Muscle of back (tissue), 11 donors: ENCODE data around the gene GSN. TPM values are rescaled to one million over a fixed set of nuclear protein-coding genes. Genes with fewer than 3 reads are reported as not detected.

Source experiments
- DNase-seq, 3 donors: peaks; one replicate each; pipeline versions ENCODE4 v3.0.0 to v3.0.0-alpha.2; 2013
- polyA plus RNA-seq, 10 donors: library from polyadenylated mRNA; unstranded; fragments of 120-200 nt; gene quantifications; one replicate each; pipeline ENCODE4 v1.2.1, GENCODE V29; 2013; ENCODE audit not compliant: insufficient read length in 10 of 10

The GSN gene
- polyA plus RNA-seq, 10 donors, result 212 to 476 (median 288) TPM

- DNase-seq, result no peak
These were observed 50.8 kb downstream of the GSN start for GRCh38 chr9:121318631-121319382.

GRCh38 chr9:121319383-121319780 is 51.4 kb downstream of the GSN start:
- DNase-seq, result no peak

GRCh38 chr9:121321016-121321503 is 53.1 kb downstream of the GSN start:
- no peak for DNase-seq

GRCh38 chr9:121322037-121322736 is 54.2 kb downstream of the GSN start:
- peak in 1 of 3 donors; percentile 73 for DNase-seq

GRCh38 chr9:121322737-121323448 is 54.9 kb downstream of the GSN start:
- no peak for DNase-seq

- no peak for DNase-seq
These were observed 55.6 kb downstream of the GSN start for GRCh38 chr9:121323449-121324151.

GRCh38 chr9:121324316-121324715 is 56.4 kb downstream of the GSN start:
- no peak for DNase-seq

- no peak for DNase-seq
These were observed 56.8 kb downstream of the GSN start for GRCh38 chr9:121324755-121325154.

GRCh38 chr9:121325387-121325786 is 57.4 kb downstream of the GSN start:
- no peak for DNase-seq

GRCh38 chr9:121326130-121326838 is 58.3 kb downstream of the GSN start:
- DNase-seq, result peak; percentile 72 to 94 (median 90)

GRCh38 chr9:121326901-121327613 is 59.1 kb downstream of the GSN start:
- DNase-seq, result no peak

- no peak for DNase-seq
These were observed 60.5 kb downstream of the GSN start for GRCh38 chr9:121328476-121328875.

GRCh38 chr9:121328876-121329681 is 61.1 kb downstream of the GSN start:
- no peak for DNase-seq

- no peak for DNase-seq
These were observed 63.6 kb downstream of the GSN start for GRCh38 chr9:121331549-121331948.

- peak; percentile 22 to 60 (median 25) for DNase-seq
These were observed 64.2 kb downstream of the GSN start for GRCh38 chr9:121331992-121332685.

GRCh38 chr9:121333950-121334773 is 66.2 kb downstream of the GSN start:
- no peak for DNase-seq

GRCh38 chr9:121336665-121337064 is 68.7 kb downstream of the GSN start:
- no peak for DNase-seq

- DNase-seq, result no peak
These were observed 71.5 kb downstream of the GSN start for GRCh38 chr9:121339437-121339836.
